ENCODE data around the gene ZMIZ2. TPM values are rescaled to one million over a fixed set of nuclear protein-coding genes. Genes with fewer than 3 reads are reported as not detected.

Gene ZMIZ2
- polyA plus RNA-seq, 3 donors: 1.9 to 72.8 (median 3.3) TPM

DNA sequence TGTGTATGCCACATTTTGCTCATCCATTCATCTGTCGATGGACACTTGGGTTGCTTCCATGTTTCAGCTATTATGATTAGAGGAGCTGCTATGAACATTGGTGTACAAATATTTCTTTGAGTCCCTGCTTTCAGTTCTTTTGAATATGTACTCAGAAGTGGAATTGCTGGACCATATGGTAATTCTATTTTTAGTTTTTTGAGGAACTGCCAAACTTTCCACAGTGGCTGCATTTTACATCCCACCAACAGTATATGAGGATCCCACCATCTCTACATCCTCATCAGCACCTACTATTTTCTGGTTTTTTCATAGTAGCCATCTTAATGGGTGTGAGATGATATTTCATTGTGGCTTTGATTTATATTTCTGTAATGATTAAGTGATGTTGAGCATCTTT lies 44.7 kb upstream of the ZMIZ2 start:
- Histone ChIP-seq H3K79me2 (ENCODE audit: insufficient read depth, low read length) (no peaks in the 10 kb centered on the region), H3K9me3 (replicated peaks in 1 of 2; ENCODE audit: control insufficient read depth in 1 of 2, insufficient read depth in 1 of 2, low read length in 2 of 2) (no peaks in the 10 kb centered on the region), H3K4me3 (replicated peaks in 1 of 3; ENCODE audit: low read depth in 2 of 3, low read length in 3 of 3) (no peak overlapping the region), H3K9ac (ENCODE audit: insufficient read depth, low read length, poor library complexity, severe bottlenecking) (no peak overlapping the region), H3K27me3 (ENCODE audit: control insufficient read depth in 2 of 2, insufficient read depth in 2 of 2, low read length in 2 of 2) (no peaks in the 10 kb centered on the region), H4K20me1 (ENCODE audit: insufficient read depth, low read length) (no peaks in the 10 kb centered on the region), H2AFZ (ENCODE audit: insufficient read depth, low read depth, low read length, poor library complexity, severe bottlenecking) (no peak overlapping the region), H3K36me3 (replicated peaks in 1 of 2; ENCODE audit: control insufficient read depth in 1 of 2, insufficient read depth in 2 of 2, low read length in 2 of 2) (peaks cover 54 to 84% of the 10 kb centered on the region in 2 donors), H3K4me2 (replicated peaks; ENCODE audit: extremely low read depth, low read length, poor library complexity, severe bottlenecking) (no peak overlapping the region), H3K27ac (ENCODE audit: low read depth in 1 of 2, low read length in 2 of 2) (no peak overlapping the region), H3K4me1 (ENCODE audit: control insufficient read depth in 1 of 2, insufficient read depth in 2 of 2, low read length in 2 of 2) (no peaks in the 10 kb centered on the region)
- peak overlapping the region in 1 of 7 donors; percentile 19 for H3K27ac Mint-ChIP-seq
- H3K9me3 Mint-ChIP-seq: peaks cover 0 to 8% (median 4%) of the 10 kb centered on the region in 7 donors
- H3K4me3 Mint-ChIP-seq: no peak overlapping the region
- TF ChIP-seq, protein P1, sequence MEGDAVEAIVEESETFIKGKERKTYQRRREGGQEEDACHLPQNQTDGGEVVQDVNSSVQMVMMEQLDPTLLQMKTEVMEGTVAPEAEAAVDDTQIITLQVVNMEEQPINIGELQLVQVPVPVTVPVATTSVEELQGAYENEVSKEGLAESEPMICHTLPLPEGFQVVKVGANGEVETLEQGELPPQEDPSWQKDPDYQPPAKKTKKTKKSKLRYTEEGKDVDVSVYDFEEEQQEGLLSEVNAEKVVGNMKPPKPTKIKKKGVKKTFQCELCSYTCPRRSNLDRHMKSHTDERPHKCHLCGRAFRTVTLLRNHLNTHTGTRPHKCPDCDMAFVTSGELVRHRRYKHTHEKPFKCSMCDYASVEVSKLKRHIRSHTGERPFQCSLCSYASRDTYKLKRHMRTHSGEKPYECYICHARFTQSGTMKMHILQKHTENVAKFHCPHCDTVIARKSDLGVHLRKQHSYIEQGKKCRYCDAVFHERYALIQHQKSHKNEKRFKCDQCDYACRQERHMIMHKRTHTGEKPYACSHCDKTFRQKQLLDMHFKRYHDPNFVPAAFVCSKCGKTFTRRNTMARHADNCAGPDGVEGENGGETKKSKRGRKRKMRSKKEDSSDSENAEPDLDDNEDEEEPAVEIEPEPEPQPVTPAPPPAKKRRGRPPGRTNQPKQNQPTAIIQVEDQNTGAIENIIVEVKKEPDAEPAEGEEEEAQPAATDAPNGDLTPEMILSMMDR (IDR thresholded peaks at IDR 0.05): no peak
- no peaks in the 10 kb centered on the region for H3K4me1 Mint-ChIP-seq
- no peak for DNase-seq
- WGBS (ENCODE audit: insufficient coverage): no CpG with 5 or more reads among the region's 1 CpG
- peaks cover 0 to 2% (median 0%) of the 10 kb centered on the region in 3 donors for H3K27me3 Mint-ChIP-seq (ENCODE audit: low read depth in 3 of 3)
- peaks cover 72 to 89% of the 10 kb centered on the region in 2 donors for H3K36me3 Mint-ChIP-seq
- intact Hi-C loops (cut with micrococcal nuclease): loop anchor here in 1 of 2 donors (10.0 kb wide), 1 partner anchor 51 kb away; no protein-coding TSS in a partner anchor

- Mint-ChIP-seq H3K36me3 (peaks cover 70 to 89% of the 10 kb centered on the region in 2 donors), H3K27me3 (ENCODE audit: low read depth in 3 of 3) (peaks cover 0 to 2% (median 0%) of the 10 kb centered on the region in 3 donors), H3K4me3 (no peak overlapping the region), H3K4me1 (no peaks in the 10 kb centered on the region), H3K9me3 (peaks cover 0 to 2% (median 0%) of the 10 kb centered on the region in 7 donors), H3K27ac (peak overlapping the region in 2 of 7 donors; percentile 24 to 67)
- no peaks in the 10 kb centered on the region for H3K79me2 ChIP-seq (ENCODE audit: insufficient read depth, low read length)
- H3K4me3 ChIP-seq (replicated peaks in 1 of 3; ENCODE audit: low read depth in 2 of 3, low read length in 3 of 3): no peak overlapping the region
- no peak for DNase-seq
- H3K4me1 ChIP-seq (ENCODE audit: control insufficient read depth in 1 of 2, insufficient read depth in 2 of 2, low read length in 2 of 2): no peaks in the 10 kb centered on the region
- TF ChIP-seq, protein P1 (IDR thresholded peaks at IDR 0.05): no peak
- intact Hi-C loops (cut with micrococcal nuclease): loop anchor here in 1 of 2 donors (10.0 kb wide), 1 partner anchor 49 kb away; no protein-coding TSS in a partner anchor
- no peak overlapping the region for H3K9ac ChIP-seq (ENCODE audit: insufficient read depth, low read length, poor library complexity, severe bottlenecking)
- no peaks in the 10 kb centered on the region for H3K27me3 ChIP-seq (ENCODE audit: control insufficient read depth in 2 of 2, insufficient read depth in 2 of 2, low read length in 2 of 2)
- WGBS (ENCODE audit: insufficient coverage): 100% methylated on average over 1 of the region's 3 CpGs
- no peak overlapping the region for H3K4me2 ChIP-seq (replicated peaks; ENCODE audit: extremely low read depth, low read length, poor library complexity, severe bottlenecking)
- H2AFZ ChIP-seq (ENCODE audit: insufficient read depth, low read depth, low read length, poor library complexity, severe bottlenecking): no peak overlapping the region
- H3K27ac ChIP-seq (ENCODE audit: low read depth in 1 of 2, low read length in 2 of 2): no peak overlapping the region
- H3K36me3 ChIP-seq (replicated peaks in 1 of 2; ENCODE audit: control insufficient read depth in 1 of 2, insufficient read depth in 2 of 2, low read length in 2 of 2): peaks cover 49 to 84% of the 10 kb centered on the region in 2 donors
- H4K20me1 ChIP-seq (ENCODE audit: insufficient read depth, low read length): no peaks in the 10 kb centered on the region
- H3K9me3 ChIP-seq (replicated peaks in 1 of 2; ENCODE audit: control insufficient read depth in 1 of 2, insufficient read depth in 1 of 2, low read length in 2 of 2): no peaks in the 10 kb centered on the region
These were observed 43.2 kb upstream of the ZMIZ2 start for GRCh38 chr7:44705434-44705833.
